ENCODE measurements around the gene SNX6.
"Not testable (repeated sequence)": the region's sequence is repeated elsewhere in the genome, so short reads cannot be mapped to it uniquely, and the experiment has no call there.

Gene SNX6

GRCh38 chr14:34540181-34541059 lies 89.5 kb downstream of the SNX6 start:
- not testable (repeated sequence) for H3K9me3 ChIP-seq (ENCODE audit: low read length); H3K9me2 ChIP-seq (ENCODE audit: low read depth, low read length); H4K20me1 ChIP-seq (ENCODE audit: insufficient read depth, low read length); H3K36me3 ChIP-seq (ENCODE audit: insufficient read depth, low read length); H2AFZ ChIP-seq (ENCODE audit: low read length); H3F3A ChIP-seq (ENCODE audit: insufficient read depth, low read length); H3K27me3 ChIP-seq (ENCODE audit: insufficient read depth, low read length); H3K27ac ChIP-seq (ENCODE audit: low read depth, low read length, poor library complexity, severe bottlenecking)
- H3K9ac ChIP-seq (ENCODE audit: low read length), result peak overlapping the region; percentile 37; the same call in 1 of the 2 replicates
- H3K4me2 ChIP-seq (ENCODE audit: low read length), result peak overlapping the region; percentile 28; the same call in 1 of the 2 replicates
- peaks cover 22% of the 10 kb centered on the region for H3K4me1 ChIP-seq (ENCODE audit: insufficient read depth, low read length, severe bottlenecking)
- peaks cover 22% of the 10 kb centered on the region for H3K79me2 ChIP-seq (ENCODE audit: insufficient read depth, low read length)
- H3K4me3 ChIP-seq (ENCODE audit: low read depth, low read length, poor library complexity, severe bottlenecking), result peak overlapping the region; percentile 90

DNA sequence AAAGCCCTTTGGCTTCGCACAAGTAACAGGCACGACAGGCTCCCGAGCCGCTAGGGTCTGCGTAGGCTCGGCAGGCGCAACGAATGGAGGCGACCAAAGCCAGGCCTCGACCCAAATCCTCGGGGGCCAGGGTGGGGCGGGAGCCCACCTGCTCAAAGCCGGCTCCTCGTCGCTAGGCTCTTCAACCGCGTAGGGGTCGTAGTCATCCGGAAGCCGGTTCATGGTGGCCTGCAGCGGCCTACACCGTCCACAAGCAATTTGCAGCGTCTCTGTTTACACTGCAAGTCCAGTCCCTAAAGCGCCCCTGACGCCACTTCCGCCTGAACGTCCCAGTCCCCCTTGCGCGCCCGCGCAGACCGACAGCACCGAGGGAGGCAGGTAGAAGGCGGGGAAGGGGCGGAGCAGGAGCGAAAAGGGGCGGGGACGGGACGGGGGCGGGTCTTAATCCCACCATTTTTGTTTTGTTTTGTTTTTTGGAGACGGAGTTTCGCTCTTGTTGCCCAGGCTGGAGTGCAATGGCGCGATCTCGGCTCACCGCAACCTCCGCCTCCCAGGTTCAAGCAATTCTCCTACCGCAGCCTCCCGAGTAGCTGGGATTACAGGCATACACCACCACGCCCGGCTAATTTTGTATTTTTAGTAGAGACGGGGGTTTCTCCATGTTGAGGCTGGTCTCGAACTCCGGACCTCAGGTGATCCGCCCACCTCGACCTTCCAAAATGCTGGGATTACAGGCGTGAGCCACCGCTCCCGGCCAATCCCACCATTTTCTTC lies 90.4 kb downstream of the SNX6 start, which contains the start of gene EAPP:
Gene EAPP, minus strand, starts transcription at position 295 of the 774 bp plus-strand sequence. Its CDS starts 73 bp downstream, at position 222.
- no peaks in the 10 kb centered on the region for H4K20me1 ChIP-seq (ENCODE audit: insufficient read depth, low read length)
- peaks cover 22% of the 10 kb centered on the region for H3K4me1 ChIP-seq (ENCODE audit: insufficient read depth, low read length, severe bottlenecking)
- TF ChIP-seq, protein P1, sequence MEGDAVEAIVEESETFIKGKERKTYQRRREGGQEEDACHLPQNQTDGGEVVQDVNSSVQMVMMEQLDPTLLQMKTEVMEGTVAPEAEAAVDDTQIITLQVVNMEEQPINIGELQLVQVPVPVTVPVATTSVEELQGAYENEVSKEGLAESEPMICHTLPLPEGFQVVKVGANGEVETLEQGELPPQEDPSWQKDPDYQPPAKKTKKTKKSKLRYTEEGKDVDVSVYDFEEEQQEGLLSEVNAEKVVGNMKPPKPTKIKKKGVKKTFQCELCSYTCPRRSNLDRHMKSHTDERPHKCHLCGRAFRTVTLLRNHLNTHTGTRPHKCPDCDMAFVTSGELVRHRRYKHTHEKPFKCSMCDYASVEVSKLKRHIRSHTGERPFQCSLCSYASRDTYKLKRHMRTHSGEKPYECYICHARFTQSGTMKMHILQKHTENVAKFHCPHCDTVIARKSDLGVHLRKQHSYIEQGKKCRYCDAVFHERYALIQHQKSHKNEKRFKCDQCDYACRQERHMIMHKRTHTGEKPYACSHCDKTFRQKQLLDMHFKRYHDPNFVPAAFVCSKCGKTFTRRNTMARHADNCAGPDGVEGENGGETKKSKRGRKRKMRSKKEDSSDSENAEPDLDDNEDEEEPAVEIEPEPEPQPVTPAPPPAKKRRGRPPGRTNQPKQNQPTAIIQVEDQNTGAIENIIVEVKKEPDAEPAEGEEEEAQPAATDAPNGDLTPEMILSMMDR (IDR thresholded peaks at IDR 0.05; ENCODE audit: low read length), result no peak
- no peak for TF ChIP-seq EZH2 (IDR thresholded peaks at IDR 0.05; ENCODE audit: borderline replicate concordance, low read length)
- H3K79me2 ChIP-seq (ENCODE audit: insufficient read depth, low read length), result peaks cover 22% of the 10 kb centered on the region
- no peaks in the 10 kb centered on the region for H3K9me2 ChIP-seq (ENCODE audit: low read depth, low read length)
- peak within 1 kb of the TSS; percentile 27 for H3K27ac ChIP-seq (ENCODE audit: low read depth, low read length, poor library complexity, severe bottlenecking)
- no peak within 1 kb of the TSS for H2AFZ ChIP-seq (ENCODE audit: low read length)
- peak within 1 kb of the TSS; percentile 71 for H3K4me2 ChIP-seq (ENCODE audit: low read length)
- peak within 1 kb of the TSS; percentile 79 for H3K9ac ChIP-seq (ENCODE audit: low read length)
- no peaks in the 10 kb centered on the region for H3K9me3 ChIP-seq (ENCODE audit: low read length)
- H3K36me3 ChIP-seq (ENCODE audit: insufficient read depth, low read length), result peaks cover 9% of the 10 kb centered on the region; the same call in 1 of the 2 replicates
- no peaks in the 10 kb centered on the region for H3F3A ChIP-seq (ENCODE audit: insufficient read depth, low read length)
- H3K27me3 ChIP-seq (ENCODE audit: insufficient read depth, low read length), result no peaks in the 10 kb centered on the region
- peak within 1 kb of the TSS; percentile 90 for H3K4me3 ChIP-seq (ENCODE audit: low read depth, low read length, poor library complexity, severe bottlenecking)

GRCh38 chr14:34538871-34539406 lies 91.0 kb downstream of the SNX6 start:
- Histone ChIP-seq H3K4me1 (ENCODE audit: insufficient read depth, low read length, severe bottlenecking) (peaks cover 22% of the 10 kb centered on the region), H4K20me1 (ENCODE audit: insufficient read depth, low read length) (no peaks in the 10 kb centered on the region), H3F3A (ENCODE audit: insufficient read depth, low read length) (no peaks in the 10 kb centered on the region), H3K27ac (ENCODE audit: low read depth, low read length, poor library complexity, severe bottlenecking) (peak overlapping the region; percentile 27), H3K9me2 (ENCODE audit: low read depth, low read length) (no peaks in the 10 kb centered on the region), H3K9me3 (ENCODE audit: low read length) (no peaks in the 10 kb centered on the region), H3K79me2 (ENCODE audit: insufficient read depth, low read length) (peaks cover 22% of the 10 kb centered on the region), H3K36me3 (ENCODE audit: insufficient read depth, low read length) (peaks cover 15% of the 10 kb centered on the region; the same call in 1 of the 2 replicates), H3K4me3 (ENCODE audit: low read depth, low read length, poor library complexity, severe bottlenecking) (peak overlapping the region; percentile 90), H2AFZ (ENCODE audit: low read length) (no peak overlapping the region), H3K9ac (ENCODE audit: low read length) (peak overlapping the region; percentile 79), H3K27me3 (ENCODE audit: insufficient read depth, low read length) (no peaks in the 10 kb centered on the region), H3K4me2 (ENCODE audit: low read length) (peak overlapping the region; percentile 71)
- no peak for TF ChIP-seq EZH2 (IDR thresholded peaks at IDR 0.05; ENCODE audit: borderline replicate concordance, low read length)
- TF ChIP-seq, protein P1 (IDR thresholded peaks at IDR 0.05; ENCODE audit: low read length), result no peak

DNA sequence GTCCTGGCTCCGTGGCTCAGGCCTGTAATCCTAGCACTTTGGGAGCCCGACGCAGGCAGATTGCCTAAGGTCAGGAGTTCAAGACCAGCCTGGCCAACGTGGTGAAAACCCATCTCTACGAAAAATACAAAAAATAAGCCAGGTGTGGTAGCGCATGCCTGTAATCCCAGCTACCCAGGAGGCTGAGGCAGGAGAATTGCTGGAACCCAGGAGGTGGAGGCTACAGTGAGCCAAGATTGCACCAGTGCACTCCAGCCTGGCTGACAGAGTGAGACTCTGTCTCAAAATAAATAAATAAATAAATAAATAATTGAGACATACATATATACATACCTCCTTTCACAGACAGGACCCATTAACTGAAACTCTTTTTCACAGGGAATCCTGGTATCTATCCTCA lies 91.9 kb downstream of the SNX6 start:
- not testable (repeated sequence) for H2AFZ ChIP-seq (ENCODE audit: low read length); H3K27ac ChIP-seq (ENCODE audit: low read depth, low read length, poor library complexity, severe bottlenecking); H3K9me3 ChIP-seq (ENCODE audit: low read length); H3K9ac ChIP-seq (ENCODE audit: low read length); H4K20me1 ChIP-seq (ENCODE audit: insufficient read depth, low read length); H3K27me3 ChIP-seq (ENCODE audit: insufficient read depth, low read length); H3K9me2 ChIP-seq (ENCODE audit: low read depth, low read length); H3F3A ChIP-seq (ENCODE audit: insufficient read depth, low read length)
- peak overlapping the region; percentile 71 for H3K4me2 ChIP-seq (ENCODE audit: low read length)
- H3K4me1 ChIP-seq (ENCODE audit: insufficient read depth, low read length, severe bottlenecking), result peaks cover 22% of the 10 kb centered on the region
- H3K79me2 ChIP-seq (ENCODE audit: insufficient read depth, low read length), result peaks cover 22% of the 10 kb centered on the region
- H3K4me3 ChIP-seq (ENCODE audit: low read depth, low read length, poor library complexity, severe bottlenecking), result peak overlapping the region; percentile 90
- peaks cover 23% of the 10 kb centered on the region for H3K36me3 ChIP-seq (ENCODE audit: insufficient read depth, low read length)

All from OCI-LY1 (cell line).